ENCODE measurements around the gene FANCB.

Gene FANCB

DNA sequence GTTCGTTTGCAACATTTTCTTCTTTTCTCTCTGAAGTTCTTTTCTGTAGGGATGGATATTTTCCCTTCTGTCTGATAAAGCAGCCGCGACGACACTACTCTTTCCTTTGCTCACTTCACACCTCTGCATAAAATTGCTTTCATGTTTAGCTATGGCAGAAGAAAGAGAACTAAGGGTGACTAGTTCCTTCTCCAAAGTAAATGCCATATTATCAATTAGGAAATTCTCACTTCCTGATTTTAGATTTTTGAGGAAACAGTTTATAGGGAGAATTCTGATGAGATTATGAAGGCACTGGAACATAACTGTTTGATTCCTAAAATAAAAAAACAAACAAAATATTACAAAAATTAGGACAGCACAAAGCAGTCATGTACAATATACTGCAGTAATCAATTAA lies 29.2 kb downstream of the FANCB start:
- in situ Hi-C loops (cut with MboI; ENCODE audit: low sequenced_read_pairs), result no loop called here

DNA sequence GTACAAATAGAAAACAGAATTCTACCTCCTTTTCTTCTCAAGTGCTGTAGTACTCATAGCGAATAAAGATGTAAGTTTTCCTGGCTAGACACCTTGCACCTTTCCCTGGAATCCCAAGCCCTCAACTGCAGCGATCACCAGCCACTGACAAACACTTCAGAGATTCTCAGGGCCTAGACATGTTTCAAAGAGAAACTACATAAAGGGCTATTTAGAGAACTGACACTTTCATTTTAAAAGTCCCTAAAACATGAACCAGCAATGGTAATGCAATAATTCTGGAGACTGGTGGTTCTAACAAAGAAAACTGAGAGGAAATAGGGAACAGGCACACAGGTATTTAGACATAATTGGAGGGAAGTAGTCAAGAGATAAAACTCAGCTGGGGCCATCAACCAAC lies 35.7 kb downstream of the FANCB start:
- in situ Hi-C loops (cut with MboI; ENCODE audit: low sequenced_read_pairs), result no loop called here

- in situ Hi-C loops (cut with MboI; ENCODE audit: low sequenced_read_pairs), result no loop called here
Observed at GRCh38 chrX:14832586-14832985, 40.3 kb downstream of the FANCB start.

DNA sequence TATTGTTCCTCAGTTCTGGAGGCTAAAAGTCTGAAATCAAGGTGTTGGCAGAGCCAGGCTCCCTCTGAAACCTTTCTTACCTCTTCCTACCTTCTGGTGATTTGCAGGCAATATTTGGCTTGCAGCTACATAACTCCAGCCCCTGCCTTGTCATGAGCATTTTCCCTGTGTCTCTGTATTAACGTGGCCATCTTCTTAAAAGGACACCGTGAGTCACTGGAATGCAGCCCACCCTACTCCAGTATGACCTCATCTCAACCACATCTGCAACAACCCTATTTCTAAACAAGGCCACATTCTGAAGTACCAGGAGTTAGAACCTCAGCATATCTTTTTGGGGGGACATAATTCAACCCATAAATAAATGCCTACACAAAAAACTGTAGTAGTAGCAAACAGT lies 40.7 kb downstream of the FANCB start:
- in situ Hi-C loops (cut with MboI; ENCODE audit: low sequenced_read_pairs), result no loop called here

- in situ Hi-C loops (cut with MboI; ENCODE audit: low sequenced_read_pairs), result no loop called here
Observed at GRCh38 chrX:14829643-14830042, 43.2 kb downstream of the FANCB start.

- in situ Hi-C loops (cut with MboI; ENCODE audit: low sequenced_read_pairs), result no loop called here
Observed at GRCh38 chrX:14826319-14826718, 46.5 kb downstream of the FANCB start.

DNA sequence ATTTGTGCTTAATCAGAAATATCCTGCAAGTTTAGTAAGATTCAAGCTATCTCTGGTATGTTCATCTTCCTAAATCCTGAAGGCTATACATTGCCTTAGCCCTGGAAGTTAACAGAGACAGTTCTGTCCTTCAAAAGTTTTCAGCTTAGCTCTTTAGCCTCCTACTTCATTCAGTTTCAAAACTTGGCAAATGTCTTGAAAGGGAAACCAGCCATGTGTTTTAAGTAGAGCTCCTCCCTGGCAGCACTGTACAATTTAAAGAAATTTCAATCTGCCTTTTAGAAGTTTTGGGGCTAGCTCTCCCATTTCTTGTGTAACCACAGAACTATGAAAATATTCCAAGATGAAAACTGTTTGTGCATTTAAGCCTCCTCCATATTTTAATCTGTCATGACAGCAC lies 47.0 kb downstream of the FANCB start:
- in situ Hi-C loops (cut with MboI; ENCODE audit: low sequenced_read_pairs), result no loop called here

GRCh38 chrX:14819769-14820168 lies 53.1 kb downstream of the FANCB start:
- in situ Hi-C loops (cut with MboI; ENCODE audit: low sequenced_read_pairs), result no loop called here

GRCh38 chrX:14817571-14817970 lies 55.3 kb downstream of the FANCB start:
- in situ Hi-C loops (cut with MboI; ENCODE audit: low sequenced_read_pairs), result no loop called here

DNA sequence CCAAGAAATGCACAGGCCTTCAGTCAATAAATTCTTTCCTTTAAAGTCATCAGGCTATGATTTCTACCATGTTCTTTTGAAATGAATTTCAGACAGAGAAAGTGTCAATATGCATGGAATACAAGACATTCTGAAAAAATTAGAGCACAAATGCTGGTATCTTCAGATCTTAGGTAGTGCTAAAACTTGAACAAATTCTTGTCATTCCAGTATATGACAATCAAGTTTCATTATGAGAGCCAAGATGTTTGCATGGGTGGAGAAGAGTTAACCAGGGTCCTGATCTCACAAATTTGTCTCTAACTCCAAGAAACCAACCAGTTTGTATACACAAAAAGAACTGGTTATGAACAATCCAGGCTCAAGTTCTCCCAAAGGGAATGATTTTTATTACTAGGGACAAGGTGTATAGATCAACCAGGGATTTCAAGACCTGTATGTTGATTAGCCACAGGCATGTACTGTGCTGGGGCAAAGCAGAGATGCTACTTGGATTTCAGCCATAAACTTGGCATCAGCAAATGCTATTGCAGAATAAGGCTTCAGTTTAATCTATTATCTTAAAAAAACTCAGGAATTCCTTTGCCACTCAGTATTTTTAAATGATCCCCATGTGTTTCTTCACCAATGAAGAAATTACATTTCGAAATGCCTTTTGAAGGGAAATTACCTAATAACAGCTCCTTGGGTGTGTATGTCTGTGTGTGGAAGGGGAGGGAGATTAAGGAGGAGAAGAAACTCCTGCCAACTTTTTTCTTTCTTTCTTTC lies 69.7 kb downstream of the FANCB start:
- in situ Hi-C loops (cut with MboI; ENCODE audit: low sequenced_read_pairs), result no loop called here

GRCh38 chrX:14801136-14801535 lies 71.7 kb downstream of the FANCB start:
- in situ Hi-C loops (cut with MboI; ENCODE audit: low sequenced_read_pairs), result no loop called here

DNA sequence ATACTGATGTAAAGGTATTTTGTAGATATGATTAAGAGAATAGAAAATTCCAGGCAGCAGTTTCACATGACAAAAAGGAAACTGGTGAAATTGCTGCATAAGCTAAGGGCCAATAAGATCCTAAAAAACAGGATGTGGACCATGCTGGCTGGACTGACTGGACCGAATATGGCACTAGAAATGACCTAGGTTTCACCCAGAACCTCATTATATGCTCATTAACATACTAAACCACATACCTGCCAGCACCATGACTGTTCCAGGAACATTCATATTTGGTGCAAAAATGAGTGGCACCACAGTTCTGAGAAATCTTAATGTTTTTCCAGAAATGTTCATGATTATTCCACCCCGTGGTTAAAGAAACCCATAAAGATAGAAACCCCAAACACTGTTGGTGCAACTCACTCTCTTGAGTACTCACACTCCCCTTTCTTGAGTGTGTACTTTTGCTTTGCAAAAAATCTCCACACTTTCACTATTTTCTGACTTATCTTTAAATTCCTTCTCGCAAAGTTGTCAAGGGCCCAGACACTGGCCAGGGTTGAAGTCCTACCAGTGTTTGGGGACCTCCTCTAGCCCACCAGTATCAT lies 74.0 kb downstream of the FANCB start:
- in situ Hi-C loops (cut with MboI; ENCODE audit: low sequenced_read_pairs), result no loop called here

Data from HL-60/S4 treated with phorbol 12-myristate 13-acetate at 8.2 ng/mL for 4 days and 3 days (cell line).